ENCODE data around the gene RFPL1.

DNA sequence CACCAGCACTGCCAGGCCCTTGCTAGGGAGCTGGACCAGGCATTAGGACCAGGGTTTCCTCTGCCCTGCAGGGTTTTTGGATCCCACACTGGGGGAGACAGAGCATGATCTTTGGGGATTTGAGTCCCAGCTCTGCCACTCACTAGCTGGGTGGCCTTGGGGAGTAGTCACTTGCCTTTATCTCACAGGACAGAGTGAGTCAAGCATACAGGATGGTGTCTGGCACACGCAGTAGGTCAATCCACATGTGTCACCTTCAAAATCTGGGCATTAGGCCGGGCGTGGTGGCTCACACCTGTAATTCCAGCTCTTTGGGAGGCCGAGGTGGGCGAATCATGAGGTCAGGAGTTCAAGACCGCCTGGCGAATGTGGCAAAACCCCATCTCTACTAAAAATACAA, 44.3 kb downstream of the RFPL1 start:
- TF ChIP-seq CTCF (conservative IDR thresholded peaks at IDR 0.05) (no peak), ZFX (IDR thresholded peaks at IDR 0.05) (no peak)

All from C4-2B (cell line).